ENCODE results near the gene FANCB. TPM values are rescaled to one million over a fixed set of nuclear protein-coding genes. Genes with fewer than 3 reads are reported as not detected.
A peak's percentile ranks its signal among the peaks of the same experiment; 100 is the strongest.

FANCB gene
- total RNA-seq, 1 donor from 2014 or later, result 1.8 TPM

DNA sequence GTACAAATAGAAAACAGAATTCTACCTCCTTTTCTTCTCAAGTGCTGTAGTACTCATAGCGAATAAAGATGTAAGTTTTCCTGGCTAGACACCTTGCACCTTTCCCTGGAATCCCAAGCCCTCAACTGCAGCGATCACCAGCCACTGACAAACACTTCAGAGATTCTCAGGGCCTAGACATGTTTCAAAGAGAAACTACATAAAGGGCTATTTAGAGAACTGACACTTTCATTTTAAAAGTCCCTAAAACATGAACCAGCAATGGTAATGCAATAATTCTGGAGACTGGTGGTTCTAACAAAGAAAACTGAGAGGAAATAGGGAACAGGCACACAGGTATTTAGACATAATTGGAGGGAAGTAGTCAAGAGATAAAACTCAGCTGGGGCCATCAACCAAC lies 35.7 kb downstream of the FANCB start:
- DNase-seq (ENCODE audit: low read depth in 2 of 2), result no peak

- peak in 1 of 2 donors; percentile 19 for DNase-seq (ENCODE audit: low read depth in 2 of 2)
Measured at GRCh38 chrX:14832586-14832985, 40.3 kb downstream of the FANCB start.

DNA sequence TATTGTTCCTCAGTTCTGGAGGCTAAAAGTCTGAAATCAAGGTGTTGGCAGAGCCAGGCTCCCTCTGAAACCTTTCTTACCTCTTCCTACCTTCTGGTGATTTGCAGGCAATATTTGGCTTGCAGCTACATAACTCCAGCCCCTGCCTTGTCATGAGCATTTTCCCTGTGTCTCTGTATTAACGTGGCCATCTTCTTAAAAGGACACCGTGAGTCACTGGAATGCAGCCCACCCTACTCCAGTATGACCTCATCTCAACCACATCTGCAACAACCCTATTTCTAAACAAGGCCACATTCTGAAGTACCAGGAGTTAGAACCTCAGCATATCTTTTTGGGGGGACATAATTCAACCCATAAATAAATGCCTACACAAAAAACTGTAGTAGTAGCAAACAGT lies 40.7 kb downstream of the FANCB start:
- DNase-seq (ENCODE audit: low read depth in 2 of 2), result peak in 1 of 2 donors; percentile 8

GRCh38 chrX:14829643-14830042 lies 43.2 kb downstream of the FANCB start:
- no peak for DNase-seq (ENCODE audit: low read depth in 2 of 2)

DNA sequence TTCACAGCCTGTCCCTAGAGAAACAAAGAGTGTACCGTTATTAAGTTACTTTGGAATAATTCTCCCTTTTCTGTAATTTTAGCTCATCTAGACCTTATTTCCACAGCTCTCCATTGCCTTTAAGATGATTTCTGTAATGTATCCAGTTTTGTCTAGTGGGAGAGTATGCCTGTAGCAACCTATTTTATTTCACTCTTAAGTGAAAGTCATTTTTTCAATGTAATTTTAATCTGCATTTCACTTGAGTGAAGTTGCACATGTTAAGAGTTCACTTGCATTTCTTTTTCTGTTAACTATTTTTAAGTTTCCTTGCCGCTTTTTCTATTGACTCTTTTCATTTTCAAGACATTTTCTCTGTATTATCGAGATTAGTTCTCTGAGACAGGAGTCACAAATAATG lies 46.5 kb downstream of the FANCB start:
- DNase-seq (ENCODE audit: low read depth in 2 of 2), result no peak

DNA sequence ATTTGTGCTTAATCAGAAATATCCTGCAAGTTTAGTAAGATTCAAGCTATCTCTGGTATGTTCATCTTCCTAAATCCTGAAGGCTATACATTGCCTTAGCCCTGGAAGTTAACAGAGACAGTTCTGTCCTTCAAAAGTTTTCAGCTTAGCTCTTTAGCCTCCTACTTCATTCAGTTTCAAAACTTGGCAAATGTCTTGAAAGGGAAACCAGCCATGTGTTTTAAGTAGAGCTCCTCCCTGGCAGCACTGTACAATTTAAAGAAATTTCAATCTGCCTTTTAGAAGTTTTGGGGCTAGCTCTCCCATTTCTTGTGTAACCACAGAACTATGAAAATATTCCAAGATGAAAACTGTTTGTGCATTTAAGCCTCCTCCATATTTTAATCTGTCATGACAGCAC lies 47.0 kb downstream of the FANCB start:
- no peak for DNase-seq (ENCODE audit: low read depth in 2 of 2)

DNA sequence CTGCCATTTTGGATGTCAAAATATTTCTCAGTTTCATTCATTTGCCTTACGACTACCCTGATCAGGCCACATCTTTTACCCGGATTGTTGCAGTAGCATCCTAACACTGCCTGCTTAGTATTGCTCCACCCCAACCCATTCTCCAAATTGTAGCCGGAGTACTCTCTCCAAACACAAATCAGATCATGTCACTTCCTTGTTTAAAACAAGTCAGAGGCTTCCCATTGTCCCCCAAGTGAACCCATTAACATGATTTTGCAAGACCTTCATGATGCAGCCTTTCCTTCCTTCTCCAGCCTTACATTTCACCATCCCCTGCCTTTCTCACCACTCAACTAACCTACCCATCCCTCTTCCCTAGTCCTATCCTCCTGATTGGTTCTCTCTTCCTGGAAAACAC lies 53.1 kb downstream of the FANCB start:
- no peak for DNase-seq (ENCODE audit: low read depth in 2 of 2)

DNA sequence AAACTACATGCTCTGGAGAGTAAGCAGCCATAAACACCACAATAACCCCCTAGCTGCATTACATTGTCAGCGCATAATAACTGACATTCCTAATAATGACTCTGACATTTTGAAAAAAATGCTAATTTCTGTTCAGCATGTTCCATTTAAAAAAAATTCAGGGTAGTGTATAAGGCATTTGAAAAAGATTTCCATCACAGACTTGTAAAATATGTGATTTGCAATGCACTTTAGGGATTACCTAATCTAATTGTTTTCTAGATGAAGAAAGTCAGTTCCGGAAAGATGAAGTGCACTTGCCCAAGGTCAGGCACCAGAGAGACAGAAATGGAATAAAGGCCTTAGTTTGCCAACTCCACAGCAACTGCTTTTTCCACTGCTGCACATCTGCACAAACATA lies 55.3 kb downstream of the FANCB start:
- DNase-seq (ENCODE audit: low read depth in 2 of 2), result no peak

DNA sequence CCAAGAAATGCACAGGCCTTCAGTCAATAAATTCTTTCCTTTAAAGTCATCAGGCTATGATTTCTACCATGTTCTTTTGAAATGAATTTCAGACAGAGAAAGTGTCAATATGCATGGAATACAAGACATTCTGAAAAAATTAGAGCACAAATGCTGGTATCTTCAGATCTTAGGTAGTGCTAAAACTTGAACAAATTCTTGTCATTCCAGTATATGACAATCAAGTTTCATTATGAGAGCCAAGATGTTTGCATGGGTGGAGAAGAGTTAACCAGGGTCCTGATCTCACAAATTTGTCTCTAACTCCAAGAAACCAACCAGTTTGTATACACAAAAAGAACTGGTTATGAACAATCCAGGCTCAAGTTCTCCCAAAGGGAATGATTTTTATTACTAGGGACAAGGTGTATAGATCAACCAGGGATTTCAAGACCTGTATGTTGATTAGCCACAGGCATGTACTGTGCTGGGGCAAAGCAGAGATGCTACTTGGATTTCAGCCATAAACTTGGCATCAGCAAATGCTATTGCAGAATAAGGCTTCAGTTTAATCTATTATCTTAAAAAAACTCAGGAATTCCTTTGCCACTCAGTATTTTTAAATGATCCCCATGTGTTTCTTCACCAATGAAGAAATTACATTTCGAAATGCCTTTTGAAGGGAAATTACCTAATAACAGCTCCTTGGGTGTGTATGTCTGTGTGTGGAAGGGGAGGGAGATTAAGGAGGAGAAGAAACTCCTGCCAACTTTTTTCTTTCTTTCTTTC lies 69.7 kb downstream of the FANCB start:
- DNase-seq (ENCODE audit: low read depth in 2 of 2), result no peak

- DNase-seq (ENCODE audit: low read depth in 2 of 2), result no peak
Measured at GRCh38 chrX:14801136-14801535, 71.7 kb downstream of the FANCB start.

GRCh38 chrX:14798805-14799397 lies 74.0 kb downstream of the FANCB start:
- DNase-seq (ENCODE audit: low read depth in 2 of 2), result no peak

Other genes with a start within 250 kb of the FANCB start
- 5.4 and 6.9 TPM in 2 replicates for gene MOSPD2, start 352 bp upstream of the FANCB start, total RNA-seq

All from lung microvascular endothelial cell (primary cell).